Regular cardiac myocyte (primary cell): ENCODE data around the gene MOSMO. TPM values are rescaled to one million over a fixed set of nuclear protein-coding genes. Genes with fewer than 3 reads are reported as not detected.

Experiments
- total RNA-seq: library from RNA; depleted of rRNA; stranded (reverse); fragments of >200 nt; gene quantifications from 2 replicates; pipeline ENCODE4 v1.2.3, GENCODE V29; 2014

MOSMO gene
- total RNA-seq = 10.7 and 14.6 TPM in 2 replicates

DNA sequence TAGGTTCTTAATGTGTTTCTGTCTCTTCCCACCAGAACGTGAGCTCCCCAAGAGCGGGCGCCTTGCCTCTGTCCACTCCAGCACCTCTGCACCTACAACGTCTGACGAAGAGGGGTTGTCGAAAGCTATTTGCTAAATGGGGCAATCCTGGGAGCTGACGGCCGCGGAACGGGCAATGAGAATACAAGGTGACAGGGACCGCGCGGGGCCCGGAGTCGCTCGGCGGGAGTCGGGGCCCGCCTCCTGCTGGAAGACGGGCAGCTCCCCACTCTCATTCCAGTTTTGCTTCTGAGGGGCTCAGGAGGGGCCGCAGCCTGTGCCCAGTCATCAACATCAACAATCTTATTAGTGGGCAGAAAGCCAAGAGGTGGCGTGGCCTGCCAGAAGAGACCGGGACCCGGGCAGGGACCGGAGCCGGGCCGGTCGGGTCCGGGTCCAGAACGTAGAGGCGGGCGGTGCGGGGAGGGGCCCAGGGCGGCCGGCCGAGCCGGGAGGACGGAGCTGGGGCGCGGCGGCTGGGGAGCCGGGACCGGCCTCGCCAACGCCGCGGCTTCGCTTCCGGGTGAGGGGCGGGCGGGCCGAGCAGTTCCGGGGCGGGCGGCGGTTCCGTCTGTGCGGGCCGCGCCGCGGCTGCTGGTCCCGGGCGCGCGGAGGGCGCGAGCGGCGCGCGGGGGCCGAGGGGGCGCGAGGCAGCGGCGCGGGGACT, at the start of gene MOSMO:
MOSMO (plus strand) TSS at position 603 of the 706 bp plus-strand sequence. CDS start 191 bp downstream, outside the sequence.

DNA sequence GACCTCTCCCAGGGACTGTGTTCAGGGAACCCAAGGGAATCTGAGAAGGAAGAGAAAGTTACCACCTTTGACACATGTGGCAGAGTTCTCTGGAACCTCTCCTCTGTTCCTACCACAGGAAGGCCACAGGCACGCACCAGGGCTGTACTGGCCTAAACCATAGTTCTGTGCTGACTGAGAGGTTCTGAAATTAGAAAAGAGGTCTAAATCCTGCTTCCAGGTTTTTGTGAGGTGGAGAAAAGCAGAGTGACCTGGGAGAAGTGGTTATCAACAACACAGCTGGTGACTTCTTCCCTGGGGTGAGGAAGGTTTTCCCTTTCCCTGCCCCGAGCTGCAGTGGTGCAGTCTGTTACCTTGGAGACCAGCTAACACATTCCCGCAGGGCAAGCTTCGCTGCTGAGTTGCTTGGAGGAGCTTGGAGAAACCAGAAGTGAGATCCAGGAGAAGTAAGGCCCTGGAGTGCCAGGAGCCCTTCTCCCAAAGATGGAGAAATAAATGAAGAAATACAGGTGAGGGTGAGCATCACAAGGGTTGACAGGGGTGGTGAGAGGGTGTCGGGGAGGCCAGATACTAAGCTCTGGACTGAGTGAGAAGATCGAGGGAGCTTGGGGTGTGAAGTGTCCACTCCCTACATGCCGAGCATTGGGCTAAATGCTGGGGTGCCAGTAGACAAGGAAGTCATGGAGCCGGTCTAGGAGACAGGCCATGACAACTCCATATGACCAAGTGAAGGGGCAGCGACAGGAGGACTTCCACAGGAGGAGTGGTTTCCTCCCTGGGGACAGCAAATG, 84.4 kb downstream of the MOSMO start, which contains the start of gene VWA3A:
VWA3A (plus strand) TSS at position 399 of the 791 bp plus-strand sequence; CDS start at position 496, 97 bp downstream.

Other genes starting within 250 kb of the MOSMO start
- 15.0 and 23.7 TPM in 2 replicates for gene NPIPB4, start 150.4 kb upstream of the MOSMO start, total RNA-seq
- gene UQCRC2, start 54.8 kb upstream of the MOSMO start, total RNA-seq = 190 and 206 TPM in 2 replicates
- not detected in 2 replicates for gene PDZD9, start 7.0 kb upstream of the MOSMO start, total RNA-seq
- under 0.01 TPM in 1 of 2 replicates, not detected in the other for gene VWA3A, start 84.4 kb downstream of the MOSMO start, total RNA-seq
- not detected in 2 replicates for gene SDR42E2, start 154.4 kb downstream of the MOSMO start, total RNA-seq
- gene EEF2K, start 198.2 kb downstream of the MOSMO start, total RNA-seq = 16.5 and 16.9 TPM in 2 replicates